Stimulated activated CD4-positive, alpha-beta T cell treated with anti-CD3 and anti-CD28 coated beads, Interleukin-1b, Interleukin-23, amount 100 ng/mL, for 4 hours (primary cell): Measurements from ENCODE around the gene NHP2.
"Not testable (repeated sequence)": the region's sequence is repeated elsewhere in the genome, so short reads cannot be mapped to it uniquely, and the experiment has no call there.

Experiments
- DNase-seq, 2 donors: peaks; one replicate each; pipeline ENCODE4 v3.0.0-alpha.2; 2020; ENCODE audit warnings: low read depth in 2 of 2

The NHP2 gene

DNA sequence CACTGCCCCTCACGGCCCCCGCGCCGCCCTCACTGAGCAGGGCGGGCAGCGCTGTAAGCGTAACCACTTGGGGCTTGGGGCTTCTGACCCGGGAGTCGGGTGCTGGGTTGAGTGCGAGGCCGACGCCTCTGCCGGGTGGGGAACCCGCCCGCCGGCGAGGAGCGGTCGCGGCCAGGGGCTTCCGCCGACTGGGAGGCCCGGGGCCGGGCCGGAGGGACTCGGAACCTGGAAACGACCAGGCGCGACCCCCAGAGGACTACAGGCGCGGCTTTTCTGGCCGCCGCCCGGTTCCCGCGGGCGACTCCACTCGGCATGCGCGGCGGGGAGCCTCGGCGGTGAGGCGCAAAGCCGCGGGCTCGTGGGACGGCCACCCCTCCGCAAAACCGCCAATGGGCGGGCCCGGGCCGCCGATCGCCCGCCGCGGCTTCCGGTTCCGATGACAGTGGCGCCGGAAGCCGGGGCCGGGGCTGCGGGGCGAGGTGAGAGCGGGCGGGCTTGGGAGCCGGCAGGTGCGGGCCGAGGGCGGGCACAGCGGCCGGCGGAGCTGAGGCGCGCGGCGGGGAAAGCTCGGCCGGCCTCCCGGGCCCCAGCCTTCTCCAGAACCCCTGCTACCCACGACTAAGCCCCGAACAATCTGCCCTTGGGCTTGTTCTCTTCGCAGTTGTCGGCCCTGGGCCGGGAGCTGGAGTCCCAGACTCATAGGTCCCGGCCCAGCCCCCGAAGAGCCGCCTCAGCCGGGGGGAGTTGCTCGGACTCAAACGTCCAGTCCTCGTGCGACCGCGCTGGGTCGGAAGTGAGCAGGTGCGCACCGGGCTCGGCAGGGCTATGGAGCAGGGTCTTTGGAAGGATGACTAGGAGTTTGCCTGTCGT lies 22.9 kb downstream of the NHP2 start, which contains the start of gene RMND5B:
TSS of gene RMND5B (plus strand) at position 439 of the 870 bp plus-strand sequence. CDS start 7,106 bp downstream, outside the sequence.
- peak; percentile 72 to 86 for DNase-seq

- DNase-seq, result not testable (repeated sequence)
Measured at GRCh38 chr5:178130234-178130575, 23.5 kb downstream of the NHP2 start.

DNA sequence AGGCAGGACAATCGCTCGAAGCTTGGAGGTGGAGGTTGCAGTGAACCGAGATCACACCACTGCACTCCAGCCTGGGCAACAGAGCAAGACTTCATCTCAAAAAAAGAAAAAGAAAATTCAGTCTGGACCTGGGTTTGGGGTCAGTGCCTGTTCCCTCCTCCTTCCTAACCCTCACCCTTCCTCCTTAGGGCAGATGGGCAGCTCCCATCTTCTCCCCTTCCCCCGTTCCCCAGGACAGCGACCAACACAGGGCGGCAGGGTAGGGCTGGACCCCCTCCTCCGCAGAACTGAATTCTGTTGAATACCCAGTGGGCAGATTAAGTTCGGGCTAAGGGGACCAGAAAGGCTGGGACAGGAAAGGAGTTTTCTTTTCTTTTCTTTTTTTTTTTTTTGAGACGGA lies 24.4 kb downstream of the NHP2 start:
- no peak for DNase-seq

- DNase-seq, result not testable (repeated sequence)
Measured at GRCh38 chr5:178127300-178128009, 26.2 kb downstream of the NHP2 start.

- no peak for DNase-seq
Measured at GRCh38 chr5:178126556-178126955, 27.1 kb downstream of the NHP2 start.

DNA sequence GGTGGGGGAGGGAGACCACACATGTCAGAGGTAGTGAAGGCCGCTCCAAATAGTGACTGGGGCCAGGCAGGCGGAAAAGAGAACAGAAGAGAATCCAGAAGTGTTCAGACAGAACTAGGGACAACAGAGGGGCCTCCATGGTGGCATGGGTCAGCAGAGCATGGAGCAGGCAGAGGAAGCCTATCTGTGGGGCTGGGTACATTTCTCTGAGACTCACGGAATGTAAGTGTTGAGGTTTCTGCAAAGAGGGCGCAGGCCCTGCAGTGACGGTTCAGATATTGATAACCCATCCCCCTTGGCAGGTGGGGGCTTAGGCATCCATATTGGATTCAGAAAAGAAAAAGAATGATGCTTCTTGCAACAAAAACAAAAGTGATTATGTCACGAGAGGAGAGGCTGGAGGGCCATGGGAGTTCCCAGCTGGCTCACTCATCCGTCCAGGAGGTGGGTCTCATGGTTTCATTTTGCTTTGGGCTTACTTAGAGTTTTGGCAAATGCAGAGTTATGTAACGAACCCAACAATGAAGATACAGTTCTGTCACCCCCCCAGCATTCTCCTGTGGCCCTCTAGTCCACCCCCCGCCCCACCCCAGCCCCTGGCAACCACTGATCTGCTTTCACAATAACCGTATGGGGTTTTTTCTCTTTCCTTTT lies 28.3 kb downstream of the NHP2 start:
- no peak for DNase-seq

DNA sequence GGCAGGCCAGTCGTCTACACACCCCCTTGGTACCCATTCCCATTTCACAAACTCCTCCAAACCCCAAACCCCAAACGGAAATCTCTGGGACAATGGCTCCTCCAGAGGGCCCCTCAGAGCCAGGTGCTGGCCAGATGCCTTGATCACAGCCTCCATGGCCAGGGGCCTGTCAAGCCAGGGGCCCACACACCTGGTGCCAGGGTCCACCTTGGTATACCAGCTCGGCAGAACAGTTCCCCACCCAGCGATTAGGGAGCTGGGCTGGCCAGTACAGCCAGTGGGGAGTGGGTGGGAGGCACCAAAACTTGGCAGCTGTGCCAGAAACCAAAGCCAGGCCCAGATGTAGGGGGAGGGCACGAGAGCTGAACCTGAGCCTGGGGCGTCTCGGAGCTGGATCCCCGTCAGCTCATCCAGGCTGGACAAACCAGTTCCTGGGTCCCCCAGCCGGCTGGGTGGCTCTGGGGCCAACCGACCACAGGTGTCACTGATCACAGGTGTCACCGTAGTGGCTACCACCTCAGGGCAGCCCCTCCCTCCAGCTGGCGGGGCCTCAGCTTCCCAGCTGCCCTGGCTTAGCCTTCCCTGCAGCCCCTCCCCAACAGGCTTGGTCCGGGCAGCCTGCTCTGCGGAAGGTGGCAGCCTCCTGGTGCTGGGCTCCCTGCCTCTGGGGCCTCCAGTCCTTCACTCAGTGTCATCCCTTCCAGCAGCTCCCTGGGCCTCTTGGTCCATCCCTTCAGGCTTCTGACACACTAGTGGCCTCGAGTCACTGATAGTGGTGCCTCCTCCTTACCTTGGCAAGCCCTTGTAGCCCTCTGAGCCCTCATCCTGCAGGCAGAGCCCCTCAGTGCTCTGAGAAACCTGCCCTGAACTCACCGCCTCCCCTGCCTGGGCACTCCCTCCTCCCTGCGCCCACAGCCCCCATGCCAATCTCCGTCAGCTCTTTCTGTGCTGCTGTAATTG lies 29.4 kb downstream of the NHP2 start:
- DNase-seq, result no peak

DNA sequence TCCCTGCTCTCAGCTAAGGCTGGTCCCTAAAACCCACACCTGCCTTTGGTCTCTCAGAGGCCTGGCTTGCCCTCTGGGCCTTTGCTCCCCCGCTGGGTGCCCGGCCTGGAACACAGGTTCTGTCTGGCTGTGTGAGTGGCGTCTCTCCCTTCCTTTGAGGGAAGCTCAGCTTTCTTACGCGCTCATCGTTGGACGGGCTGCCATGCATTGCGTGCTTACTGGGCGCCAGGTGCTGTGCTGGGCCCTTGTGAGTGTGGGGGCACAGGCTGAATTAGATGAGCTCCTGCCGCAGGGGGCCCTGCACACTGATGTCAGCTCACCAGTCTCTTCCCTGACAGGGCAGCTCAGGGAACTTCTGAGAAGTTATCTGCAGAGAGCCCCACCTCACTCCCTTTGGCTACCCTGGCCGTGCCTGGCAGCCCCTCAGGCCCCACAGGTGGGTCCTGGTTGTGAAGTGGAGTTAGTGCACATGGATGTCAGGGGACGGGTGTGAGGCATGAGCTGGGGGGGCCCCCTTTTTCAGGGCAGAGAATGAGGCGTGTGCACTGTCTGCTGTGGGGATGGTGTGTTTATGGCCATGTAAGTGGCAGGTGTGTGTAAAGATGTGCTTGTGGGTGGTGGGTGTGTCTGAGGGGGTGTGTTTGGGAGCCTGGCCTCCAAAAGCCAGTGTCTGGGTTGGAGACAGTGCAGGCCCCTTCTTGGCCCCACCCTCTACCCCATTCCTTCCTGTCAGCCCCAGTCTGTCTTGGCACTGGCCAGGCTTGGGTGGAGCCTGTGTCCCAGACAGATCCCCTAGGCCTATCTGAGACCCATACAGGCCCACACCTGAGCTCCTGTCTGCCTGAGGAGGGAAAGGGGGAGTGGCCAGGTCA lies 30.4 kb downstream of the NHP2 start:
- DNase-seq, result no peak

DNA sequence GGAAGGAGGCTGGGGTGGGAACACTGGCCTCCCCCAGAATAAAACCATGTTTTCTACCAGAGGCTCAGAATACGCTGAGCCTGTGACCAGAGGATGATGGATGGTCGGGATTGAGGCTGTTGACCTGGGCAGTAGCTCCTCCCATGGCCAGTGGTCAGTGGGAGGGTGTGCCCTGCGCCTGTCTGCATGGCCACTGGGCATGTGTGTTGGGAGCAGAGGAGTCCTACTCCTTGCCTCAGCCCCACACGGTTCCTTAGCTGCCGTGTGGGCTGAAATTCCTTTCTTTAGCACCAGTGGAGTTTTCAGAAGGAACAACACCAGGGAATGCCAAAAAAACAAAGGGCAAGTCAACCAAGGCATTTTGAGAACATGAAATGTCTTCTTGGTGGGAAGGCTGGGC lies 31.3 kb downstream of the NHP2 start:
- no peak for DNase-seq

- no peak for DNase-seq
Measured at GRCh38 chr5:178121391-178122276, 32.1 kb downstream of the NHP2 start.

DNA sequence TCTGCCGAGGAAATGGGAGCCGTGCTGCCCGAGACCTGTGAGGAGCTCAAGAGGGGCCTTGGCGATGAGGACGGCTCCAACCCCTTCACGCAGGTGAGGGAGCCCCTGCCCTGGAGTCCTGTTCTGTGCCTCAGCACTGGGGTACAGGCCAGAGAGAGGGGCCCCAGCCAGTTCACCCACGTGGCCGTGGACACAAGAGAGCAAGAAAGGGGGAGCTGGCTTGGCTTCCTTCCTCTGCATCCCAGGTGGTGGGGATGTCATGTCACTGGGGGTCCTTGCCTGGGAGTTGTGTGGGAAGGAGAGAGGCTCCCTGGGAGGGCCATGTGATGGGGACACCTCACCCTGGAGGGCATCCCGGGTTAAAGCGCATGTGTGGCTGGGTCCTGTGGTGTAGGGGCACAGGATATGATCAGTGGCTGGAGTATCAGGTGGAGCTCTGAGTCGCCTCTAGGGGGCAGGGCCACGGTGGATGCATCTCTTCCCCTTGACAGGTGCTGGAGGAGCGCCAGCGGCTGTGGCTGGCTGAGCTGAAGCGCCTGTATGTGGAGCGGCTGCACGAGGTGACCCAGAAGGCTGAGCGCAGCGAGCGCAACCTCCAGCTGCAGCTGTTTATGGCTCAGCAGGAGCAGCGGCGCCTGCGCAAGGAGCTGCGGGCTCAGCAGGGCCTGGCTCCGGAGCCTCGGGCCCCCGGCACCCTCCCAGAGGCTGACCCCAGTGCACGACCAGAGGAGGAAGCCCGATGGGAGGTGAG lies 32.9 kb downstream of the NHP2 start:
- peak; percentile 65 for DNase-seq

DNA sequence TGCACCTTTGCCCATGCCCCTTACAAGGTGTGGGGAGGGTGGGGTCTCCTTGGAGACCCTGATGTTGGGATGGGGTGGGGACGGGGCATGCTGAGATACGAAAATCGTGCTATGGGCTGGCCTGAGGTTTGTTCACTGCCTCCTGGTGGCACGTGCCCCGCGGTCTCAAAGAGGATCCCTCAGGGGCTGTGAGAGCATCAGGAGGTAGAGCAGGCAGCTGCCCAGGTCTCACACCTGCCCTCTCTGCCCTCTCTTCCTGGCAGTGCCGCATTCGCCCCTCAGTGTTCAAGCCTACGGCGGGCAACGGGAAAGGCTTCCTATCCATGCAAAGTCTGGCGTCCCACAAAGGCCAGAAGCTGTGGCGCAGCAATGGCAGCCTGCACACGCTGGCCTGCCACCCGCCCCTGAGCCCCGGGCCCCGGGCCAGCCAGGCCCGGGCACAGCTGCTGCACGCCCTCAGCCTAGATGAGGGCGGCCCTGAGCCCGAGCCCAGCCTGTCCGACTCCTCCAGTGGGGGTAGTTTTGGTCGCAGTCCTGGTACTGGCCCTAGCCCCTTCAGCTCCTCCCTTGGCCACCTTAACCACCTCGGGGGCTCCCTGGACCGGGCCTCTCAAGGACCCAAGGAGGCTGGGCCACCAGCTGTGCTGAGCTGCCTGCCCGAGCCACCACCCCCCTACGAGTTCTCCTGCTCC lies 33.6 kb downstream of the NHP2 start:
- no peak for DNase-seq

DNA sequence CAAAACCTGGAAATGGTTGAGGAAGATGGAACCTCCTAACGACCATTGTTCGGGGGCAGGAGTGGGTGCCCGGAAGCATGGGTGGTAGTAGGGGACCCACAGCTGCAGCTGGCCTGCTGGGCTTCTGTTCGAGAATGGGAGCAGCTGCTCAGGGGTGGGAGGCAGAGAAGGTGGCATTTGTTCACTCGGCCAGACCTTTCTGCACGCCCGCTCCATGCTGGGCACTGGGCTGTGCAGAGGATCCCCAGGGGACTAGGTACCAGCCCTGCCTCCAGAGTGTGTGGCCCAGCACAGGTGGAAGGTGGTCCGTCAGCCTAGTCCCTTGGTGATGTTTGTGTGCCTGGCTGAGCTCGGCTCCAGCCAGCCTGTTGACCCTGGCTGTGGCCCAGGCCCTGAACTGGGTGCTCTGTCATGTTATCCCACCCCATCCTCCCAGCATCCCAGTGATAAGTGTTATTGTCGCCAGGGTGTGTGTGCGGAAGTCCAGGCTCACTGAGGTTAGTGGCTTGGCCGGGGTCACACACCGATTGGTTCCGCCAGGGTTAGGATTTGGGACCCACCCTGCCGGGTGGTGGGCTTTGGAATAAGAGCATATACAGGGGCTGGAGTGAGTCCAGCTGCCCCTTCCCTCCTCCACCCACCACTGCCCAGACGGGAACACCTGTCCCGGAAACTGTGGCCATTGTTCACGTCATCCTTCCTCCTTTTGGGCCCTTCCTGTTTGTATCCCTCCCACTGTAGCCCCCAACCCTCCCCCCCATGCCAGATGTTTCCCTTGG lies 35.6 kb downstream of the NHP2 start:
- no peak for DNase-seq

- peak; percentile 30 to 52 for DNase-seq
Measured at GRCh38 chr5:178116143-178116885, 37.4 kb downstream of the NHP2 start.

DNA sequence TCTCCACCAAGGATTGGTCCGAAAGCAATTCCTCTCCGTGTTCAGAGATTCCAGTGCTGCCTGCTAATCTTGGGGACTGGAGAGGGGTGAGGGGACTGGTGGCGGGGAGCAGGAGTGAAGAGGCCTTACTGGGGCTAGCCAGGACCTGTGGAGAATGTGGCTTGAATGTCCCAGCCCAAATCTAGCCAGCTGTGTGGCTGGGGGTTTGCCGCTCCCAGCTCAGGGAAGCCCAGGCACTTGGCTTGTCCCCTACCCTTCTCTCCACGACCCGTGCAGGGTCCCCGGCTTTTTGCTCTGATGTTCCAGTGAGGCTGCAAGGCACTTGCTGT lies 37.9 kb downstream of the NHP2 start:
- no peak for DNase-seq

DNA sequence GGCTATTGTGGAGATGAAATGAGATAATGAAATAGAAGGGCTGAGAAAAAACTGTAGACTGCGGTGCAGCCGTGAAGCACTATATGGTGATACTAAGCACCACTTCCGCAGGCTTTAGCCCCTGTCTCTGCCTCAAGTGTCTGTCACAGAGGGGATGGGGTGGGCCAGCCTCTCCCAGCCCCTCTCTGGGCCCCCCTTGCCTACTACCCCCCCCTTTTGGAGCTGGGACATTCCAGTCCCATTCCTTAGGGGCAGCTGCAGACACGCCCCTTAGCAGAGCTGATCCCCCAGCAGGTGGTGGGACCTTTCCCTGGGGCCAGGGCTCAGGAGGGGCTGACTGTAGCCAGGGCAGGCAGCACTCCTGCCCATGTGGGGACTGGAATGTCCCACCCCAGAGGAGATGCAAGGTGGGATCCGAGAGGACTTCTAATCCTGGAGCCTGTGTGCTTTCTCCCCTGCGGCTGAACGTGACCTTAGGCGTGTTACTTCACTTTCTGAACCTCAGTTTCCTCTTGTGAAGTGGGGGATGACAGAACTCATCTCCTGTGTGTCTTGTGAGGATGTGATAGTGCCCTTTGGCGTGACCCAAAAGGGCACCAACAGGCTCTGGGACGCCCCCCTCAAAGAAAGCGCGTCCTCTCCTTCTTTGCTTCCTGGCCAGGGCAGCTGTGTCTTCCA lies 38.4 kb downstream of the NHP2 start:
- no peak for DNase-seq
